LNCAP (cell line): ENCODE results near the gene IRX4.

Experiments
- CTCF ChIP-seq: fragments of 450-650 bp; IDR thresholded peaks from 2 replicates; pipeline ENCODE4 v1.5.1; 2017; ENCODE audit warnings: mild to moderate bottlenecking

Gene IRX4

GRCh38 chr5:1855596-1855995 lies 27.1 kb downstream of the IRX4 start:
- no peak for TF ChIP-seq CTCF

GRCh38 chr5:1855075-1855474 lies 27.6 kb downstream of the IRX4 start:
- TF ChIP-seq CTCF, result no peak

- TF ChIP-seq CTCF, result no peak
Observed at GRCh38 chr5:1853531-1853930, 29.2 kb downstream of the IRX4 start.

- TF ChIP-seq CTCF, result no peak
Observed at GRCh38 chr5:1852324-1852947, 30.3 kb downstream of the IRX4 start.

- TF ChIP-seq CTCF, result no peak
Observed at GRCh38 chr5:1851290-1851934, 31.3 kb downstream of the IRX4 start.

GRCh38 chr5:1850324-1851154 lies 32.2 kb downstream of the IRX4 start:
- TF ChIP-seq CTCF, result no peak

- no peak for TF ChIP-seq CTCF
Observed at GRCh38 chr5:1847611-1848010, 35.1 kb downstream of the IRX4 start.
